Mammary epithelial cell (primary cell): ENCODE data around the gene BEND7.

Source experiments
- CTCF ChIP-seq, 2 donors: IDR thresholded peaks in 1 of 2; conservative IDR thresholded peaks in 1 of 2; 2 replicates each; pipeline ENCODE4 v1.5.1; 2011 to 2012; ENCODE audit warnings: inconsistent platforms in 2 of 2, low read length in 2 of 2, mild to moderate bottlenecking in 2 of 2, control low read depth in 1 of 2, low read depth in 1 of 2; ENCODE audit not compliant: insufficient read depth in 1 of 2; ENCODE audit errors: extremely low read depth in 1 of 2
- EZH2 ChIP-seq: IDR thresholded peaks from 2 replicates; pipeline ENCODE4 v1.6.1; 2012; ENCODE audit warnings: low read length, inconsistent platforms, borderline replicate concordance

GRCh38 chr10:13528875-13529713 lies at the start of gene BEND7:
- TF ChIP-seq CTCF (conservative IDR thresholded peaks at IDR 0.05 in 1 of 2, IDR thresholded peaks at IDR 0.05 in 1 of 2; ENCODE audit: extremely low read depth in 1 of 2, insufficient read depth in 1 of 2, low read depth in 1 of 2, low read length in 2 of 2): no peak
- TF ChIP-seq EZH2: no peak
